ENCODE data around the gene AIF1L. TPM values are rescaled to one million over a fixed set of nuclear protein-coding genes. Genes with fewer than 3 reads are reported as not detected.
A peak's percentile ranks its signal among the peaks of the same experiment; 100 is the strongest.

The AIF1L gene
- total RNA-seq, 1 experiment from 2014 or later: 103 TPM

DNA sequence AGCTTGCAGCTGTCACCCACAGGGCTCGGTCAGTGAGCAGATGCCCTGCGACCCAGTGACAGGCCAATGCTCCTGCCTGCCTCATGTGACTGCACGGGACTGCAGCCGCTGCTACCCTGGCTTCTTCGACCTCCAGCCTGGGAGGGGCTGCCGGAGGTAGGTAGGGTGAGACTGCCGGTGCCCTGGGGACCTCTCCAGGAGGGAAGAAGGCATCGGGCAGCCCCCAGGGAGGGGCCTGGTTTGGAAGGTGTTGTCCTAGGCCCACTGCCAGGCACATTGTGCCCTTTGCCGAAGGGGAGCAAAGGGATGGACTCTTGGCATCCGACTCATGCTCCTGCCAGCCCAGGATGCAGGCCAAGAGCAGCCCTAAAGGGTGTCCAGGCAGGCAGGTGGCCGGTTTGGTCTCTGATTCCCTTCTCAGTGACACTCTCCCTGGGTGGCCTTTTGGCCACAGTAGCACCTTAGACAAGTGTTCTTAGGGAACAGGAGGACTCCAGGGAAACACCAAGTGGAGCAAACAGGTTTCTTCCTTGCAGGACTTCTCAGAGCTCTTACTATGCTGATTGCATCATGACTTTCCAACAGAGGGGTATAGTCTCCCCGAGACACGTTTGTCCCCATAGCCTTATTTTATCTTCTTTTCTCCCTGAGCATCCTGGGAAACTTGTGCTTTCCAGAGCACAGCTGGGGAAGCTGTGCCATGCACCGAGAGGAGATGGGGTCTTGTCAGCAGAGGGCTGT is 28.1 kb upstream of the AIF1L start:
- ChIA-PET CTCF (interaction anchor here (1.5 kb wide), 1 partner anchor 268 kb away, joined by 4 read pairs; no protein-coding TSS in a partner anchor), POLR2A (no interaction called here)
- Mint-ChIP-seq H3K4me3 (no peak overlapping the region), H3K9me3 (peaks cover 3% of the 10 kb centered on the region; the same call in 1 of the 2 replicates), H3K4me1 (no peaks in the 10 kb centered on the region), H3K36me3 (peaks cover 6% of the 10 kb centered on the region), H3K27me3 (ENCODE audit: low read depth) (no peaks in the 10 kb centered on the region), H3K27ac (no peak overlapping the region)
- DNase-seq (ENCODE audit: low spot score) (no peak), ATAC-seq (no peak)
- no peak for TF ChIP-seq GTF2I (CRISPR knock-in tag; conservative IDR thresholded peaks at IDR 0.05)

DNA sequence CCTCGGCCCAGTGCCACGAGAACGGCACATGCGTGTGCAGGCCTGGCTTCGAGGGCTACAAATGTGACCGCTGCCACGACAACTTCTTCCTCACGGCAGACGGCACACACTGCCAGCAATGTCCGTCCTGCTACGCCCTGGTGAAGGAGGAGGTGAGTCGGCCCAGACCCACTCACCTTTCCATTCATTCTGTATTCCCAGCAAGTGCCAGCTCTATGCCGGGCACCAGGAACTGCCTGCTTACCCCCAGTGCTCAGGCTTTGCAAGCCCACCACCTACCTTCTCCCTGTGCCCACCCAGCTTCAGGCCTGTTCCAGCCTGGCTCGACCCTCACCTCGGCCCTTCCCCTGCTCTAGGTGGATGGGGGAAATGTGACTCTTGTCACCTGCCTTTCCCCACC is 26.6 kb upstream of the AIF1L start:
- ATAC-seq (no peak), DNase-seq (ENCODE audit: low spot score) (no peak)
- Mint-ChIP-seq H3K4me1 (no peaks in the 10 kb centered on the region), H3K36me3 (peaks cover 8% of the 10 kb centered on the region), H3K27ac (peak overlapping the region; percentile 36; the same call in 1 of the 2 replicates), H3K27me3 (ENCODE audit: low read depth) (no peaks in the 10 kb centered on the region), H3K4me3 (no peak overlapping the region), H3K9me3 (peaks cover 3% of the 10 kb centered on the region; the same call in 1 of the 2 replicates)
- ChIA-PET CTCF (no interaction called here), POLR2A (no interaction called here)
- no peak for TF ChIP-seq NR1H2 (CRISPR knock-in tag; IDR thresholded peaks at IDR 0.05)
- TF ChIP-seq CREB1 (CRISPR knock-in tag; IDR thresholded peaks at IDR 0.05): no peak
- TF ChIP-seq, protein P1, sequence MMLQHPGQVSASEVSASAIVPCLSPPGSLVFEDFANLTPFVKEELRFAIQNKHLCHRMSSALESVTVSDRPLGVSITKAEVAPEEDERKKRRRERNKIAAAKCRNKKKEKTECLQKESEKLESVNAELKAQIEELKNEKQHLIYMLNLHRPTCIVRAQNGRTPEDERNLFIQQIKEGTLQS (CRISPR knock-in tag; conservative IDR thresholded peaks at IDR 0.05): no peak
- TF ChIP-seq, protein P2, sequence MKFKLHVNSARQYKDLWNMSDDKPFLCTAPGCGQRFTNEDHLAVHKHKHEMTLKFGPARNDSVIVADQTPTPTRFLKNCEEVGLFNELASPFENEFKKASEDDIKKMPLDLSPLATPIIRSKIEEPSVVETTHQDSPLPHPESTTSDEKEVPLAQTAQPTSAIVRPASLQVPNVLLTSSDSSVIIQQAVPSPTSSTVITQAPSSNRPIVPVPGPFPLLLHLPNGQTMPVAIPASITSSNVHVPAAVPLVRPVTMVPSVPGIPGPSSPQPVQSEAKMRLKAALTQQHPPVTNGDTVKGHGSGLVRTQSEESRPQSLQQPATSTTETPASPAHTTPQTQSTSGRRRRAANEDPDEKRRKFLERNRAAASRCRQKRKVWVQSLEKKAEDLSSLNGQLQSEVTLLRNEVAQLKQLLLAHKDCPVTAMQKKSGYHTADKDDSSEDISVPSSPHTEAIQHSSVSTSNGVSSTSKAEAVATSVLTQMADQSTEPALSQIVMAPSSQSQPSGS (CRISPR knock-in tag; IDR thresholded peaks at IDR 0.05; ENCODE audit: borderline replicate concordance, low read depth): no peak
- TF ChIP-seq, protein P3, sequence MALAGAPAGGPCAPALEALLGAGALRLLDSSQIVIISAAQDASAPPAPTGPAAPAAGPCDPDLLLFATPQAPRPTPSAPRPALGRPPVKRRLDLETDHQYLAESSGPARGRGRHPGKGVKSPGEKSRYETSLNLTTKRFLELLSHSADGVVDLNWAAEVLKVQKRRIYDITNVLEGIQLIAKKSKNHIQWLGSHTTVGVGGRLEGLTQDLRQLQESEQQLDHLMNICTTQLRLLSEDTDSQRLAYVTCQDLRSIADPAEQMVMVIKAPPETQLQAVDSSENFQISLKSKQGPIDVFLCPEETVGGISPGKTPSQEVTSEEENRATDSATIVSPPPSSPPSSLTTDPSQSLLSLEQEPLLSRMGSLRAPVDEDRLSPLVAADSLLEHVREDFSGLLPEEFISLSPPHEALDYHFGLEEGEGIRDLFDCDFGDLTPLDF (CRISPR knock-in tag; IDR thresholded peaks at IDR 0.05): no peak
- TF ChIP-seq, protein P4, sequence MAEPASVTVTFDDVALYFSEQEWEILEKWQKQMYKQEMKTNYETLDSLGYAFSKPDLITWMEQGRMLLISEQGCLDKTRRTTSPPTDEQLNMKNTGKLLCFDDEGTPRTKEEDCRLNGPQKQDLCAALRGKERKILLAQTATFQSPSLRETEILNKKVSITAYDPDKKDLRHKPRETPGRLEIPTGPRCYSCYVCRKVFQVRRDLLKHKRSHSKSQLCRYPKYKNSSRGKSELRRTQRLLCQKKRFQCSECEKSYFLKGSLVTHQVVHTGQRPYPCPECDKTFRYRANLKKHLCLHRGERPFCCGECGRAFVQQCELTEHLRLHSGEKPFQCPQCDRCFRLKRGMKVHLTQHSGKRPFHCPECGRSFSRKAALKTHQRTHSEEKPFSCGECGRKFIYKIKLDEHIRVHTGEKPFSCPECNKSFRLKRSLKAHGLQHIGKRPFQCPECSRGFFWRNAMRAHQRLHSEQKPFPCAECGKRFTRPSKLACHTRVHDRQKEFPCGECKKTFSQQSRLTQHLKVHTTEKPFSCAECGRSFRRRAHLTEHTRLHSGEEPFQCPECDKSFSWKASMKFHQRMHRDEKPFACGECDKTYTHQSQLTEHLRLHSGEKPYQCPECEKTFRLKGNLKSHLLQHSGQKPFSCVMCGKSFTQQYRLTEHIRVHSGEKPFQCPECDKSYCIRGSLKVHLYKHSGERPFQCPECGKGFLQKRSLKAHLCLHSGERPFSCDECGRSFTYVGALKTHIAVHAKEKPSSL (CRISPR knock-in tag; conservative IDR thresholded peaks at IDR 0.05): no peak
- TF ChIP-seq MYBL2 (CRISPR knock-in tag; IDR thresholded peaks at IDR 0.05): no peak
- TF ChIP-seq, protein P5, sequence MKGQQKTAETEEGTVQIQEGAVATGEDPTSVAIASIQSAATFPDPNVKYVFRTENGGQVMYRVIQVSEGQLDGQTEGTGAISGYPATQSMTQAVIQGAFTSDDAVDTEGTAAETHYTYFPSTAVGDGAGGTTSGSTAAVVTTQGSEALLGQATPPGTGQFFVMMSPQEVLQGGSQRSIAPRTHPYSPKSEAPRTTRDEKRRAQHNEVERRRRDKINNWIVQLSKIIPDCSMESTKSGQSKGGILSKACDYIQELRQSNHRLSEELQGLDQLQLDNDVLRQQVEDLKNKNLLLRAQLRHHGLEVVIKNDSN (CRISPR knock-in tag; IDR thresholded peaks at IDR 0.05): no peak
- TF ChIP-seq, protein P6, sequence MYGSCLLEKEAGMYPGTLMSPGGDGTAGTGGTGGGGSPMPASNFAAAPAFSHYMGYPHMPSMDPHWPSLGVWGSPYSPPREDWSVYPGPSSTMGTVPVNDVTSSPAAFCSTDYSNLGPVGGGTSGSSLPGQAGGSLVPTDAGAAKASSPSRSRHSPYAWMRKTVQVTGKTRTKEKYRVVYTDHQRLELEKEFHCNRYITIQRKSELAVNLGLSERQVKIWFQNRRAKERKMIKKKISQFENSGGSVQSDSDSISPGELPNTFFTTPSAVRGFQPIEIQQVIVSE (CRISPR knock-in tag; IDR thresholded peaks at IDR 0.05; ENCODE audit: borderline replicate concordance): no peak
- TF ChIP-seq NFE2L1 (CRISPR knock-in tag; IDR thresholded peaks at IDR 0.05): no peak
- no peak for TF ChIP-seq MXD4 (CRISPR knock-in tag; IDR thresholded peaks at IDR 0.05; ENCODE audit: borderline replicate concordance)
- TF ChIP-seq FOXP1 (CRISPR knock-in tag; IDR thresholded peaks at IDR 0.05; ENCODE audit: borderline replicate concordance): no peak
- TF ChIP-seq HMGA2 (CRISPR knock-in tag; IDR thresholded peaks at IDR 0.05): no peak
- TF ChIP-seq, protein P7, sequence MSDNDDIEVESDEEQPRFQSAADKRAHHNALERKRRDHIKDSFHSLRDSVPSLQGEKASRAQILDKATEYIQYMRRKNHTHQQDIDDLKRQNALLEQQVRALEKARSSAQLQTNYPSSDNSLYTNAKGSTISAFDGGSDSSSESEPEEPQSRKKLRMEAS (CRISPR knock-in tag; IDR thresholded peaks at IDR 0.05): no peak
- no peak for TF ChIP-seq SMAD4 (CRISPR knock-in tag; IDR thresholded peaks at IDR 0.05)
- no peak for TF ChIP-seq SOX15 (CRISPR knock-in tag; IDR thresholded peaks at IDR 0.05)
- no peak for TF ChIP-seq PRRX2 (CRISPR knock-in tag; IDR thresholded peaks at IDR 0.05)
- TF ChIP-seq, protein P8, sequence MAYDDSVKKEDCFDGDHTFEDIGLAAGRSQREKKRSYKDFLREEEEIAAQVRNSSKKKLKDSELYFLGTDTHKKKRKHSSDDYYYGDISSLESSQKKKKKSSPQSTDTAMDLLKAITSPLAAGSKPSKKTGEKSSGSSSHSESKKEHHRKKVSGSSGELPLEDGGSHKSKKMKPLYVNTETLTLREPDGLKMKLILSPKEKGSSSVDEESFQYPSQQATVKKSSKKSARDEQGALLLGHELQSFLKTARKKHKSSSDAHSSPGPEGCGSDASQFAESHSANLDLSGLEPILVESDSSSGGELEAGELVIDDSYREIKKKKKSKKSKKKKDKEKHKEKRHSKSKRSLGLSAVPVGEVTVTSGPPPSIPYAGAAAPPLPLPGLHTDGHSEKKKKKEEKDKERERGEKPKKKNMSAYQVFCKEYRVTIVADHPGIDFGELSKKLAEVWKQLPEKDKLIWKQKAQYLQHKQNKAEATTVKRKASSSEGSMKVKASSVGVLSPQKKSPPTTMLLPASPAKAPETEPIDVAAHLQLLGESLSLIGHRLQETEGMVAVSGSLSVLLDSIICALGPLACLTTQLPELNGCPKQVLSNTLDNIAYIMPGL (CRISPR knock-in tag; IDR thresholded peaks at IDR 0.05): no peak
- TF ChIP-seq, protein P9, sequence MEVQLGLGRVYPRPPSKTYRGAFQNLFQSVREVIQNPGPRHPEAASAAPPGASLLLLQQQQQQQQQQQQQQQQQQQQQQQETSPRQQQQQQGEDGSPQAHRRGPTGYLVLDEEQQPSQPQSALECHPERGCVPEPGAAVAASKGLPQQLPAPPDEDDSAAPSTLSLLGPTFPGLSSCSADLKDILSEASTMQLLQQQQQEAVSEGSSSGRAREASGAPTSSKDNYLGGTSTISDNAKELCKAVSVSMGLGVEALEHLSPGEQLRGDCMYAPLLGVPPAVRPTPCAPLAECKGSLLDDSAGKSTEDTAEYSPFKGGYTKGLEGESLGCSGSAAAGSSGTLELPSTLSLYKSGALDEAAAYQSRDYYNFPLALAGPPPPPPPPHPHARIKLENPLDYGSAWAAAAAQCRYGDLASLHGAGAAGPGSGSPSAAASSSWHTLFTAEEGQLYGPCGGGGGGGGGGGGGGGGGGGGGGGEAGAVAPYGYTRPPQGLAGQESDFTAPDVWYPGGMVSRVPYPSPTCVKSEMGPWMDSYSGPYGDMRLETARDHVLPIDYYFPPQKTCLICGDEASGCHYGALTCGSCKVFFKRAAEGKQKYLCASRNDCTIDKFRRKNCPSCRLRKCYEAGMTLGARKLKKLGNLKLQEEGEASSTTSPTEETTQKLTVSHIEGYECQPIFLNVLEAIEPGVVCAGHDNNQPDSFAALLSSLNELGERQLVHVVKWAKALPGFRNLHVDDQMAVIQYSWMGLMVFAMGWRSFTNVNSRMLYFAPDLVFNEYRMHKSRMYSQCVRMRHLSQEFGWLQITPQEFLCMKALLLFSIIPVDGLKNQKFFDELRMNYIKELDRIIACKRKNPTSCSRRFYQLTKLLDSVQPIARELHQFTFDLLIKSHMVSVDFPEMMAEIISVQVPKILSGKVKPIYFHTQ (CRISPR knock-in tag; IDR thresholded peaks at IDR 0.05): no peak
- TF ChIP-seq ATF1 (CRISPR knock-in tag; IDR thresholded peaks at IDR 0.05): no peak
